ENCODE measurements around the gene SNX30.

Gene SNX30

DNA sequence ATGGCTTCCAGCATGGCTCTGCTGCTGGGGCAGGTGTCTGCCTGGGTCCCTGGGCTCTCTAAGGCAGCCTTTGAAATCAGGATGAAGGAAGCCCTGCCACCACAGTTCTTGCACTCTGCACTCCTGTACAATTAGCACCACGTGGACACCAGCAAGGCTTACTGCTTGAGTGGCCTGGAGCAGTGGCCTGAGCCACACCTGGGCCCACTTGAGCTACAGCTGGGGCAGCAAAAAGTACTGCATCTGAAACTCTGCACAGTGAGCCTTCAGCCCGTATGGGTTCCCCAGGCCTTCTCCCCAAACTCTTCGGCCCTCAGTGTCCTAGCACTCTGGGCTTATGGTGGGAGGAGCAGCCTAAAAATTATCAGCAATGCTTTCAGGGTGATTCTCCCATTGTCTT, 24.6 kb upstream of the SNX30 start:
- no peak overlapping the region for H3K4me3 ChIP-seq (ENCODE audit: low read depth, low read length)
- H3K27me3 ChIP-seq (ENCODE audit: control insufficient read depth, insufficient read depth, low read length) = no peaks in the 10 kb centered on the region
- H3K36me3 ChIP-seq (ENCODE audit: control insufficient read depth, insufficient read depth, low read length) = no peaks in the 10 kb centered on the region
- no peak overlapping the region for H3K9ac ChIP-seq (ENCODE audit: low read depth, low read length)
- H3K9me3 ChIP-seq (ENCODE audit: control insufficient read depth, insufficient read depth, low read length) = no peaks in the 10 kb centered on the region
- H3K27ac ChIP-seq (ENCODE audit: low read depth, low read length) = no peak overlapping the region
- no peaks in the 10 kb centered on the region for H3K4me1 ChIP-seq (ENCODE audit: control insufficient read depth, insufficient read depth, low read length)

GRCh38 chr9:112726428-112726827, 24.1 kb upstream of the SNX30 start:
- no peak overlapping the region for H3K9ac ChIP-seq (ENCODE audit: low read depth, low read length)
- H3K27ac ChIP-seq (ENCODE audit: low read depth, low read length) = no peak overlapping the region
- no peak overlapping the region for H3K4me3 ChIP-seq (ENCODE audit: low read depth, low read length)
- H3K9me3 ChIP-seq (ENCODE audit: control insufficient read depth, insufficient read depth, low read length) = no peaks in the 10 kb centered on the region
- H3K27me3 ChIP-seq (ENCODE audit: control insufficient read depth, insufficient read depth, low read length) = no peaks in the 10 kb centered on the region
- H3K4me1 ChIP-seq (ENCODE audit: control insufficient read depth, insufficient read depth, low read length) = no peaks in the 10 kb centered on the region
- no peaks in the 10 kb centered on the region for H3K36me3 ChIP-seq (ENCODE audit: control insufficient read depth, insufficient read depth, low read length)

GRCh38 chr9:112728401-112728800, 22.2 kb upstream of the SNX30 start:
- H3K27me3 ChIP-seq (ENCODE audit: control insufficient read depth, insufficient read depth, low read length) = no peaks in the 10 kb centered on the region
- no peak overlapping the region for H3K4me3 ChIP-seq (ENCODE audit: low read depth, low read length)
- H3K4me1 ChIP-seq (ENCODE audit: control insufficient read depth, insufficient read depth, low read length) = no peaks in the 10 kb centered on the region
- H3K9me3 ChIP-seq (ENCODE audit: control insufficient read depth, insufficient read depth, low read length) = no peaks in the 10 kb centered on the region
- no peak overlapping the region for H3K9ac ChIP-seq (ENCODE audit: low read depth, low read length)
- no peaks in the 10 kb centered on the region for H3K36me3 ChIP-seq (ENCODE audit: control insufficient read depth, insufficient read depth, low read length)
- H3K27ac ChIP-seq (ENCODE audit: low read depth, low read length) = no peak overlapping the region

GRCh38 chr9:112731971-112732370, 18.6 kb upstream of the SNX30 start:
- Histone ChIP-seq H3K27me3 (ENCODE audit: control insufficient read depth, insufficient read depth, low read length) (no peaks in the 10 kb centered on the region), H3K4me3 (ENCODE audit: low read depth, low read length) (no peak overlapping the region), H3K27ac (ENCODE audit: low read depth, low read length) (no peak overlapping the region), H3K9ac (ENCODE audit: low read depth, low read length) (no peak overlapping the region), H3K9me3 (ENCODE audit: control insufficient read depth, insufficient read depth, low read length) (no peaks in the 10 kb centered on the region), H3K36me3 (ENCODE audit: control insufficient read depth, insufficient read depth, low read length) (no peaks in the 10 kb centered on the region), H3K4me1 (ENCODE audit: control insufficient read depth, insufficient read depth, low read length) (no peaks in the 10 kb centered on the region)

GRCh38 chr9:112734892-112735291, 15.7 kb upstream of the SNX30 start:
- Histone ChIP-seq H3K4me1 (ENCODE audit: control insufficient read depth, insufficient read depth, low read length) (no peaks in the 10 kb centered on the region), H3K4me3 (ENCODE audit: low read depth, low read length) (no peak overlapping the region), H3K9ac (ENCODE audit: low read depth, low read length) (no peak overlapping the region), H3K36me3 (ENCODE audit: control insufficient read depth, insufficient read depth, low read length) (no peaks in the 10 kb centered on the region), H3K27ac (ENCODE audit: low read depth, low read length) (no peak overlapping the region), H3K9me3 (ENCODE audit: control insufficient read depth, insufficient read depth, low read length) (no peaks in the 10 kb centered on the region), H3K27me3 (ENCODE audit: control insufficient read depth, insufficient read depth, low read length) (no peaks in the 10 kb centered on the region)

DNA sequence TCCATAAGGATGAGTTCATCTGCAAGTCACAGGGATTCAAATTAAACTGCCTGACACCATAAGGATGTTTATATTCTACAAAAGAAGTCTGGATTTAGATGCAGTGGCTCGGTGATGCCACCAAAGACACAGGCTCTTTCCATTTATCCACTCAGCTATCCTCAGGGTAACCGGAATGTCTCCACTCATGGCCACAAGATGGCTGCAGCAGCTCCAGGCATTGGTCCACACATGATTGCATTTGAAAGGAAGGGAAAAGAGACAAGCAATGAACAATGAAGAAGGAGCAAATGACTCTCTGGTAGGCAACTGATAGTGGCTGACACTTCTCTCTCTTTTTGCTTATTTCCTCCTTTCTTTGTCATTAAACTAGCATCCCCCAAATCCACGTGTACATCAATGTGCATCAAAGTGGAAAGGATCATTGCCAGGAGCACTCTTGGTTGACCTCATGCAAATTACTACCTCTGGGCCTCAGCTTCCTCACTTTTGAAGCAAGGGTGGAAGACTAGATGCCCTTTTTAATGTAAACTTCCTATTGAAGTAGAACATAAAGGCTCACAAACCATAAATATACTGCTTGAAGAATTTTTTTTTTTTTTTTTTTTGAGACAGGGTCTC, 7.2 kb upstream of the SNX30 start:
- no peaks in the 10 kb centered on the region for H3K27me3 ChIP-seq (ENCODE audit: control insufficient read depth, insufficient read depth, low read length)
- peaks cover 5% of the 10 kb centered on the region; the same call in 1 of the 2 replicates for H3K4me1 ChIP-seq (ENCODE audit: control insufficient read depth, insufficient read depth, low read length)
- H3K36me3 ChIP-seq (ENCODE audit: control insufficient read depth, insufficient read depth, low read length) = no peaks in the 10 kb centered on the region
- H3K27ac ChIP-seq (ENCODE audit: low read depth, low read length) = no peak overlapping the region
- no peak overlapping the region for H3K4me3 ChIP-seq (ENCODE audit: low read depth, low read length)
- H3K9me3 ChIP-seq (ENCODE audit: control insufficient read depth, insufficient read depth, low read length) = no peaks in the 10 kb centered on the region
- no peak overlapping the region for H3K9ac ChIP-seq (ENCODE audit: low read depth, low read length)

GRCh38 chr9:112744177-112744576, 6.4 kb upstream of the SNX30 start:
- Histone ChIP-seq H3K4me3 (ENCODE audit: low read depth, low read length) (no peak overlapping the region), H3K36me3 (ENCODE audit: control insufficient read depth, insufficient read depth, low read length) (no peaks in the 10 kb centered on the region), H3K4me1 (ENCODE audit: control insufficient read depth, insufficient read depth, low read length) (peaks cover 5% of the 10 kb centered on the region; the same call in 1 of the 2 replicates), H3K9me3 (ENCODE audit: control insufficient read depth, insufficient read depth, low read length) (no peaks in the 10 kb centered on the region), H3K27me3 (ENCODE audit: control insufficient read depth, insufficient read depth, low read length) (no peaks in the 10 kb centered on the region), H3K9ac (ENCODE audit: low read depth, low read length) (no peak overlapping the region), H3K27ac (ENCODE audit: low read depth, low read length) (no peak overlapping the region)

GRCh38 chr9:112747094-112747493, 3.5 kb upstream of the SNX30 start:
- Histone ChIP-seq H3K27ac (ENCODE audit: low read depth, low read length) (no peak overlapping the region), H3K9ac (ENCODE audit: low read depth, low read length) (no peak overlapping the region), H3K9me3 (ENCODE audit: control insufficient read depth, insufficient read depth, low read length) (no peaks in the 10 kb centered on the region), H3K27me3 (ENCODE audit: control insufficient read depth, insufficient read depth, low read length) (peaks cover 11% of the 10 kb centered on the region), H3K36me3 (ENCODE audit: control insufficient read depth, insufficient read depth, low read length) (no peaks in the 10 kb centered on the region), H3K4me1 (ENCODE audit: control insufficient read depth, insufficient read depth, low read length) (peaks cover 20% of the 10 kb centered on the region), H3K4me3 (ENCODE audit: low read depth, low read length) (no peak overlapping the region)

- Histone ChIP-seq H3K4me1 (ENCODE audit: control insufficient read depth, insufficient read depth, low read length) (peaks cover 21% of the 10 kb centered on the region), H3K4me3 (ENCODE audit: low read depth, low read length) (peak overlapping the region; percentile 81), H3K27ac (ENCODE audit: low read depth, low read length) (peak overlapping the region; percentile 70), H3K9ac (ENCODE audit: low read depth, low read length) (peak overlapping the region; percentile 67; the same call in 1 of the 2 replicates), H3K27me3 (ENCODE audit: control insufficient read depth, insufficient read depth, low read length) (peaks cover 12% of the 10 kb centered on the region), H3K9me3 (ENCODE audit: control insufficient read depth, insufficient read depth, low read length) (no peaks in the 10 kb centered on the region), H3K36me3 (ENCODE audit: control insufficient read depth, insufficient read depth, low read length) (no peaks in the 10 kb centered on the region)
These were observed 150 bp downstream of the SNX30 start for GRCh38 chr9:112750764-112751055.

- Histone ChIP-seq H3K9ac (ENCODE audit: low read depth, low read length) (peak overlapping the region; percentile 67), H3K36me3 (ENCODE audit: control insufficient read depth, insufficient read depth, low read length) (no peaks in the 10 kb centered on the region), H3K27me3 (ENCODE audit: control insufficient read depth, insufficient read depth, low read length) (peaks cover 12% of the 10 kb centered on the region), H3K4me1 (ENCODE audit: control insufficient read depth, insufficient read depth, low read length) (peaks cover 21% of the 10 kb centered on the region), H3K4me3 (ENCODE audit: low read depth, low read length) (peak overlapping the region; percentile 81), H3K9me3 (ENCODE audit: control insufficient read depth, insufficient read depth, low read length) (no peaks in the 10 kb centered on the region), H3K27ac (ENCODE audit: low read depth, low read length) (peak overlapping the region; percentile 70)
These were observed 666 bp downstream of the SNX30 start for GRCh38 chr9:112751056-112751795.

- peaks cover 21% of the 10 kb centered on the region for H3K4me1 ChIP-seq (ENCODE audit: control insufficient read depth, insufficient read depth, low read length)
- H3K9ac ChIP-seq (ENCODE audit: low read depth, low read length) = no peak overlapping the region; the same call in 1 of the 2 replicates
- H3K27me3 ChIP-seq (ENCODE audit: control insufficient read depth, insufficient read depth, low read length) = peaks cover 12% of the 10 kb centered on the region
- H3K9me3 ChIP-seq (ENCODE audit: control insufficient read depth, insufficient read depth, low read length) = no peaks in the 10 kb centered on the region
- H3K36me3 ChIP-seq (ENCODE audit: control insufficient read depth, insufficient read depth, low read length) = no peaks in the 10 kb centered on the region
- peak overlapping the region; percentile 81; the same call in 1 of the 2 replicates for H3K4me3 ChIP-seq (ENCODE audit: low read depth, low read length)
- H3K27ac ChIP-seq (ENCODE audit: low read depth, low read length) = no peak overlapping the region
These were observed 2.0 kb downstream of the SNX30 start for GRCh38 chr9:112752334-112753125.
